ENCODE results near the gene KLHL29.
"Not testable (repeated sequence)": the region's sequence is repeated elsewhere in the genome, so short reads cannot be mapped to it uniquely, and the experiment has no call there.

The KLHL29 gene

GRCh38 chr2:23367760-23368159 is 17.2 kb upstream of the KLHL29 start:
- no peak for DNase-seq (ENCODE audit: low spot score)

GRCh38 chr2:23373666-23374065 is 11.3 kb upstream of the KLHL29 start:
- DNase-seq (ENCODE audit: low spot score), result no peak

- DNase-seq (ENCODE audit: low spot score), result no peak
Measured at GRCh38 chr2:23375448-23375847, 9.5 kb upstream of the KLHL29 start.

- DNase-seq (ENCODE audit: low spot score), result no peak
Measured at GRCh38 chr2:23376075-23376474, 8.9 kb upstream of the KLHL29 start.

- no peak for DNase-seq (ENCODE audit: low spot score)
Measured at GRCh38 chr2:23376972-23377371, 8.0 kb upstream of the KLHL29 start.

- DNase-seq (ENCODE audit: low spot score), result no peak
Measured at GRCh38 chr2:23377771-23378170, 7.2 kb upstream of the KLHL29 start.

GRCh38 chr2:23378496-23378895 is 6.5 kb upstream of the KLHL29 start:
- no peak for DNase-seq (ENCODE audit: low spot score)

GRCh38 chr2:23379220-23379695 is 5.7 kb upstream of the KLHL29 start:
- DNase-seq (ENCODE audit: low spot score), result no peak

GRCh38 chr2:23380562-23381065 is 4.4 kb upstream of the KLHL29 start:
- DNase-seq (ENCODE audit: low spot score), result no peak

GRCh38 chr2:23381084-23381483 is 3.9 kb upstream of the KLHL29 start:
- DNase-seq (ENCODE audit: low spot score), result no peak

- DNase-seq (ENCODE audit: low spot score), result no peak
Measured at GRCh38 chr2:23381485-23381884, 3.5 kb upstream of the KLHL29 start.

GRCh38 chr2:23383100-23383499 is 1.9 kb upstream of the KLHL29 start:
- DNase-seq (ENCODE audit: low spot score), result no peak

- peak; percentile 62 for DNase-seq (ENCODE audit: low spot score)
Measured at GRCh38 chr2:23385351-23385747, 370 bp downstream of the KLHL29 start.

- DNase-seq (ENCODE audit: low spot score), result peak; percentile 59
Measured at GRCh38 chr2:23385748-23386338, 864 bp downstream of the KLHL29 start.

- peak; percentile 69 for DNase-seq (ENCODE audit: low spot score)
Measured at GRCh38 chr2:23386339-23387220, 1.6 kb downstream of the KLHL29 start.

- no peak for DNase-seq (ENCODE audit: low spot score)
Measured at GRCh38 chr2:23387221-23387550, 2.2 kb downstream of the KLHL29 start.

GRCh38 chr2:23387845-23388244 is 2.9 kb downstream of the KLHL29 start:
- no peak for DNase-seq (ENCODE audit: low spot score)

- DNase-seq (ENCODE audit: low spot score), result no peak
Measured at GRCh38 chr2:23388294-23388693, 3.3 kb downstream of the KLHL29 start.

GRCh38 chr2:23388756-23389514 is 4.0 kb downstream of the KLHL29 start:
- no peak for DNase-seq (ENCODE audit: low spot score)

- DNase-seq (ENCODE audit: low spot score), result no peak
Measured at GRCh38 chr2:23390152-23390551, 5.2 kb downstream of the KLHL29 start.

- not testable (repeated sequence) for DNase-seq (ENCODE audit: low spot score)
Measured at GRCh38 chr2:23391237-23391736, 6.3 kb downstream of the KLHL29 start.

GRCh38 chr2:23393722-23394121 is 8.7 kb downstream of the KLHL29 start:
- no peak for DNase-seq (ENCODE audit: low spot score)
